A549 (cell line): Measurements from ENCODE around the gene FAM83G. TPM values are rescaled to one million over a fixed set of nuclear protein-coding genes. Genes with fewer than 3 reads are reported as not detected.

ENCODE experiments used
- ATAC-seq, 2 experiments: fragments of 200-7000 bp in 1 of 2; fragments of >200 bp in 1 of 2; cut with Nextera tagmentation in 1 of 2; cut with Tn5 transposase in 1 of 2; 3 replicates each; pipeline versions ENCODE4 v1.8.0 to v1.9.1; 2018 to 2020; ENCODE audit warnings: mild to moderate bottlenecking in 1 of 2, moderate library complexity in 1 of 2
- CTCF ChIA-PET: fragments of 300-600 bp; sonication (Branson Sonifier 250); formaldehyde crosslinking; extraction: SDS; loops from one replicate; lab custom pipeline; 2021; ENCODE audit warnings: antibody characterized with exemption, inconsistent platforms; lab: Yijun Ruan, JAX
- POLR2A ChIA-PET: fragments of 350-600 bp; formaldehyde crosslinking; extraction: SDS; loops from one replicate; lab custom pipeline; 2021; ENCODE audit warnings: antibody characterized with exemption, inconsistent platforms; lab: Yijun Ruan, JAX
- DNase-seq, 2 experiments: peaks; one replicate each; pipeline versions ENCODE4 v3.0.0 to v3.0.0-alpha.2; 2011 to 2016; ENCODE audit warnings: low read depth in 1 of 2, low spot score in 1 of 2
- FAIRE-seq: peaks from 2 replicates; lab custom pipeline; 2011; peaks lifted over from hg19 to GRCh38; lab: Jason Lieb, UNC
- H3K27ac ChIP-seq, 2 experiments: fragments of >200 bp; sonication (Bioruptor Twin); formaldehyde crosslinking; 3 replicates each; pipeline ENCODE4 v1.5.1; 2016 to 2017
- H3K4me1 ChIP-seq: fragments of >200 bp; sonication (Bioruptor Twin); formaldehyde crosslinking; 3 replicates; pipeline ENCODE4 v1.6.1; 2016
- H3K4me2 ChIP-seq: fragments of >200 bp; sonication (Bioruptor Twin); formaldehyde crosslinking; 3 replicates; pipeline ENCODE4 v1.6.1; 2016
- H3K4me3 ChIP-seq: fragments of >200 bp; sonication (Bioruptor Twin); formaldehyde crosslinking; 3 replicates; pipeline ENCODE4 v1.5.1; 2016
- H3K9me3 ChIP-seq: fragments of >200 bp; sonication (Bioruptor Twin); formaldehyde crosslinking; 3 replicates; pipeline ENCODE4 v1.6.1; 2016
- BCL3 ChIP-seq: fragments of >200 bp; sonication (Bioruptor Twin); formaldehyde crosslinking; IDR thresholded peaks from 3 replicates; pipeline ENCODE4 v1.6.1; 2016
- BHLHE40 ChIP-seq: IDR thresholded peaks from 2 replicates; pipeline ENCODE4 v1.6.1; 2012; ENCODE audit warnings: low read depth, low read length, inconsistent platforms
- CEBPB ChIP-seq, 2 experiments: fragments of >200 bp in 1 of 2; sonication (Bioruptor Twin) in 1 of 2; formaldehyde crosslinking in 1 of 2; IDR thresholded peaks; 2 replicates each; pipeline ENCODE4 v1.6.1; 2012 to 2016
- CHD2 ChIP-seq: fragments of 150-350 bp; IDR thresholded peaks from 2 replicates; pipeline ENCODE4 v1.6.1; 2014; ENCODE audit warnings: low read length; ENCODE audit not compliant: partially characterized antibody
- EHF ChIP-seq: fragments of 250-450 bp; sonication (Bioruptor Pico); IDR thresholded peaks from 2 replicates; pipeline ENCODE4 v1.5.0; 2020; ENCODE audit warnings: mild to moderate bottlenecking
- FOSL2 ChIP-seq, 2 experiments: fragments of 450-650 bp in 1 of 2; fragments of >200 bp in 1 of 2; sonication (Bioruptor Twin) in 1 of 2; formaldehyde crosslinking; IDR thresholded peaks; 2 replicates each; pipeline versions ENCODE4 v1.5.0 to v1.6.1; 2016 to 2020; ENCODE audit warnings: mild to moderate bottlenecking in 1 of 2, moderate library complexity in 1 of 2
- HDAC2 ChIP-seq: fragments of 200-600 bp; sonication (generic); IDR thresholded peaks from 2 replicates; pipeline ENCODE4 v1.6.1; 2016
- HEYL ChIP-seq: fragments of 250-450 bp; sonication (Bioruptor Pico); IDR thresholded peaks from 2 replicates; pipeline ENCODE4 v1.8.0; 2021; ENCODE audit warnings: mild to moderate bottlenecking, moderate library complexity
- JUN ChIP-seq, 2 experiments: fragments of >200 bp; sonication (Bioruptor Twin); formaldehyde crosslinking; IDR thresholded peaks; 2 replicates in 1 of 2; 3 replicates in 1 of 2; pipeline ENCODE4 v1.6.1; 2016 to 2017
- JUNB ChIP-seq: fragments of >200 bp; sonication (Bioruptor Twin); formaldehyde crosslinking; IDR thresholded peaks from 2 replicates; pipeline ENCODE4 v1.6.1; 2016
- KDM5A ChIP-seq: fragments of 200-600 bp; sonication (generic); IDR thresholded peaks from 2 replicates; pipeline ENCODE4 v1.6.1; 2016; ENCODE audit warnings: antibody characterized with exemption, mild to moderate bottlenecking
- MAX ChIP-seq: IDR thresholded peaks from 2 replicates; pipeline ENCODE4 v1.6.1; 2012
- MYC ChIP-seq: IDR thresholded peaks from 2 replicates; pipeline ENCODE4 v1.6.1; 2012; ENCODE audit warnings: mild to moderate bottlenecking, inconsistent platforms, low read length, improper control_type of control experiment, borderline replicate concordance
- NFE2L2 ChIP-seq: fragments of 150-350 bp; conservative IDR thresholded peaks from 2 replicates; pipeline ENCODE4 v1.6.1; 2014; ENCODE audit warnings: low read length
- NPAS2 ChIP-seq: fragments of 250-450 bp; sonication (Bioruptor Pico); IDR thresholded peaks from 2 replicates; pipeline ENCODE4 v1.8.0; 2022; ENCODE audit warnings: mild to moderate bottlenecking, moderate library complexity, borderline replicate concordance
- NR3C1 ChIP-seq: fragments of >200 bp; sonication (Bioruptor Twin); formaldehyde crosslinking; IDR thresholded peaks from 3 replicates; pipeline ENCODE4 v1.6.1; 2017
- PHF8 ChIP-seq: fragments of 200-600 bp; sonication (generic); IDR thresholded peaks from 2 replicates; pipeline ENCODE4 v1.6.1; 2016; ENCODE audit warnings: low read depth, mild to moderate bottlenecking, antibody characterized with exemption, moderate library complexity, borderline replicate concordance
- POLR2A ChIP-seq: IDR thresholded peaks from 2 replicates; pipeline ENCODE4 v1.6.1; 2012; ENCODE audit warnings: mild to moderate bottlenecking, low read length
- POLR2AphosphoS2 ChIP-seq: conservative IDR thresholded peaks from 2 replicates; pipeline ENCODE4 v1.6.1; 2012; ENCODE audit warnings: low read length, improper control_type of control experiment, inconsistent platforms
- REST ChIP-seq: fragments of 200-600 bp; sonication (generic); IDR thresholded peaks from 2 replicates; pipeline ENCODE4 v1.6.1; 2016; ENCODE audit warnings: antibody characterized with exemption, mild to moderate bottlenecking, moderate library complexity
- RNF2 ChIP-seq: fragments of 200-600 bp; sonication (generic); IDR thresholded peaks from 2 replicates; pipeline ENCODE4 v1.6.1; 2016; ENCODE audit warnings: low read depth, mild to moderate bottlenecking, antibody characterized with exemption, moderate library complexity, borderline replicate concordance
- TFCP2L1 ChIP-seq: fragments of 250-450 bp; sonication (Bioruptor Pico); IDR thresholded peaks from 2 replicates; pipeline ENCODE4 v1.5.0; 2021; ENCODE audit warnings: mild to moderate bottlenecking
- ZFP36 ChIP-seq: fragments of 450-650 bp; IDR thresholded peaks from 2 replicates; pipeline ENCODE4 v1.6.1; 2014; ENCODE audit warnings: borderline replicate concordance; ENCODE audit not compliant: partially characterized antibody
- ZSCAN20 ChIP-seq: fragments of 250-450 bp; sonication (Bioruptor Pico); IDR thresholded peaks from 2 replicates; pipeline ENCODE4 v1.8.0; 2022; ENCODE audit warnings: mild to moderate bottlenecking, moderate library complexity
- WGBS: methylation state at CpG from one replicate; pipeline ENCODE4 v1.1.6; 2017; ENCODE audit errors: missing lambda C conversion rate; 5-methylcytosine and 5-hydroxymethylcytosine counted together
- polyA plus RNA-seq, 4 experiments: library from polyadenylated mRNA; depleted of rRNA in 3 of 4; stranded (reverse); fragments of >200 nt; fragmentation: RNase III in 1 of 4; extraction: RNeasy Plus Mini Kit Qiagen cat#74134 plus additional on column Dnase treatment in 1 of 4; gene quantifications; 2 replicates in 3 of 4; 3 replicates in 1 of 4; pipeline ENCODE4 v1.2.3, GENCODE V29; 2011 to 2017
- TF ChIP-seq, protein P1 (sequence below): IDR thresholded peaks from 2 replicates; pipeline ENCODE4 v1.6.1; 2012; ENCODE audit warnings: low read depth, borderline replicate concordance
- TF ChIP-seq, protein P2 (sequence below): fragments of 450-650 bp; IDR thresholded peaks from 2 replicates; pipeline ENCODE4 v1.6.1; 2014; ENCODE audit warnings: antibody characterized with exemption
- TF ChIP-seq, protein P3 (sequence below): fragments of 250-450 bp; sonication (Bioruptor Pico); IDR thresholded peaks from 2 replicates; pipeline ENCODE4 v1.5.0; 2021; ENCODE audit warnings: mild to moderate bottlenecking, moderate library complexity, borderline replicate concordance

FAM83G gene
- polyA plus RNA-seq, 2 of the 4 experiments (the other 2 are of a cell fraction) = 11.0 to 22.0 TPM

GRCh38 chr17:19022747-19023146, 18.2 kb upstream of the FAM83G start:
- ATAC-seq = peak; percentile 21 to 22; a peak in 2 of 6 replicates
- Histone ChIP-seq H3K4me3 (no peak overlapping the region), H3K4me1 (no peaks in the 10 kb centered on the region), H3K27ac (peak overlapping the region in 1 of 2 experiments; percentile 17; a peak in 2 of 6 replicates), H3K4me2 (no peak overlapping the region), H3K9me3 (no peaks in the 10 kb centered on the region)
- CTCF ChIA-PET = interaction anchor here (0.9 to 3.5 kb wide), 4 partner anchors 43 to 205 kb away, joined by 3 to 37 read pairs (median 4); no protein-coding TSS in a partner anchor
- WGBS = 92% methylated on average over 6 of the region's 6 CpGs
- FAIRE-seq = no peak
- DNase-seq = no peak
- no peak for TF ChIP-seq REST
- no peak for TF ChIP-seq FOSL2 (IDR thresholded peaks at IDR 0.05)
- TF ChIP-seq FOSL2 (CRISPR knock-in tag; IDR thresholded peaks at IDR 0.05) = no peak
- no peak for TF ChIP-seq BCL3
- TF ChIP-seq, protein P1, sequence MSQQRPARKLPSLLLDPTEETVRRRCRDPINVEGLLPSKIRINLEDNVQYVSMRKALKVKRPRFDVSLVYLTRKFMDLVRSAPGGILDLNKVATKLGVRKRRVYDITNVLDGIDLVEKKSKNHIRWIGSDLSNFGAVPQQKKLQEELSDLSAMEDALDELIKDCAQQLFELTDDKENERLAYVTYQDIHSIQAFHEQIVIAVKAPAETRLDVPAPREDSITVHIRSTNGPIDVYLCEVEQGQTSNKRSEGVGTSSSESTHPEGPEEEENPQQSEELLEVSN = no peak
- no peak for TF ChIP-seq RNF2
- no peak for TF ChIP-seq KDM5A
- TF ChIP-seq ZFP36 = no peak
- no peak for TF ChIP-seq JUN (IDR thresholded peaks at IDR 0.05)
- TF ChIP-seq CHD2 = no peak
- TF ChIP-seq NR3C1 = no peak
- TF ChIP-seq MAX = no peak
- TF ChIP-seq JUNB = no peak
- TF ChIP-seq, protein P2, sequence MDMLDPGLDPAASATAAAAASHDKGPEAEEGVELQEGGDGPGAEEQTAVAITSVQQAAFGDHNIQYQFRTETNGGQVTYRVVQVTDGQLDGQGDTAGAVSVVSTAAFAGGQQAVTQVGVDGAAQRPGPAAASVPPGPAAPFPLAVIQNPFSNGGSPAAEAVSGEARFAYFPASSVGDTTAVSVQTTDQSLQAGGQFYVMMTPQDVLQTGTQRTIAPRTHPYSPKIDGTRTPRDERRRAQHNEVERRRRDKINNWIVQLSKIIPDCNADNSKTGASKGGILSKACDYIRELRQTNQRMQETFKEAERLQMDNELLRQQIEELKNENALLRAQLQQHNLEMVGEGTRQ = no peak
- TF ChIP-seq NPAS2 (CRISPR knock-in tag) = no peak
- POLR2A ChIA-PET = interaction anchor here (0.6 to 1.6 kb wide), 2 partner anchors 18 to 138 kb away, joined by 3 to 4 read pairs; partner anchors contain the start of gene FAM83G

GRCh38 chr17:19022128-19022527, 17.6 kb upstream of the FAM83G start:
- ATAC-seq (no peak), DNase-seq (no peak), FAIRE-seq (no peak)
- TF ChIP-seq ZSCAN20 (CRISPR knock-in tag) (no peak), EHF (CRISPR knock-in tag) (no peak), POLR2A (no peak), FOSL2 (IDR thresholded peaks at IDR 0.05) (no peak), FOSL2 (CRISPR knock-in tag; IDR thresholded peaks at IDR 0.05) (no peak), TFCP2L1 (CRISPR knock-in tag) (no peak), HDAC2 (no peak), PHF8 (no peak), HEYL (CRISPR knock-in tag) (no peak), BCL3 (no peak), BHLHE40 (no peak), CEBPB (IDR thresholded peaks at IDR 0.05) (no peak), POLR2AphosphoS2 (no peak), MYC (no peak), NFE2L2 (no peak)
- TF ChIP-seq, protein P3, sequence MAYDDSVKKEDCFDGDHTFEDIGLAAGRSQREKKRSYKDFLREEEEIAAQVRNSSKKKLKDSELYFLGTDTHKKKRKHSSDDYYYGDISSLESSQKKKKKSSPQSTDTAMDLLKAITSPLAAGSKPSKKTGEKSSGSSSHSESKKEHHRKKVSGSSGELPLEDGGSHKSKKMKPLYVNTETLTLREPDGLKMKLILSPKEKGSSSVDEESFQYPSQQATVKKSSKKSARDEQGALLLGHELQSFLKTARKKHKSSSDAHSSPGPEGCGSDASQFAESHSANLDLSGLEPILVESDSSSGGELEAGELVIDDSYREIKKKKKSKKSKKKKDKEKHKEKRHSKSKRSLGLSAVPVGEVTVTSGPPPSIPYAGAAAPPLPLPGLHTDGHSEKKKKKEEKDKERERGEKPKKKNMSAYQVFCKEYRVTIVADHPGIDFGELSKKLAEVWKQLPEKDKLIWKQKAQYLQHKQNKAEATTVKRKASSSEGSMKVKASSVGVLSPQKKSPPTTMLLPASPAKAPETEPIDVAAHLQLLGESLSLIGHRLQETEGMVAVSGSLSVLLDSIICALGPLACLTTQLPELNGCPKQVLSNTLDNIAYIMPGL = no peak
- ChIA-PET CTCF (interaction anchor here (1.0 to 3.5 kb wide), 3 partner anchors 60 to 205 kb away, joined by 3 to 37 read pairs (median 6); no protein-coding TSS in a partner anchor), POLR2A (interaction anchor here (0.6 to 1.6 kb wide), 2 partner anchors 18 to 137 kb away, joined by 3 to 4 read pairs; partner anchors contain the start of gene FAM83G)
- Histone ChIP-seq H3K9me3 (no peaks in the 10 kb centered on the region), H3K4me1 (no peaks in the 10 kb centered on the region), H3K27ac (no peak overlapping the region), H3K4me2 (no peak overlapping the region), H3K4me3 (no peak overlapping the region)
- 74% methylated on average over 5 of the region's 5 CpGs for WGBS
